ENCODE measurements around the gene PHYKPL.
"Not testable (repeated sequence)": the region's sequence is repeated elsewhere in the genome, so short reads cannot be mapped to it uniquely, and the experiment has no call there.

Gene PHYKPL

GRCh38 chr5:178264044-178264443 lies 31.4 kb upstream of the PHYKPL start:
- no peak for DNase-seq (ENCODE audit: low read depth)

GRCh38 chr5:178261666-178262600 lies 29.3 kb upstream of the PHYKPL start:
- DNase-seq (ENCODE audit: low read depth) = no peak

- no peak for DNase-seq (ENCODE audit: low read depth)
Measured at GRCh38 chr5:178259623-178260536, 27.3 kb upstream of the PHYKPL start.

- no peak for DNase-seq (ENCODE audit: low read depth)
Measured at GRCh38 chr5:178257650-178258049, 25.0 kb upstream of the PHYKPL start.

GRCh38 chr5:178256746-178257145 lies 24.1 kb upstream of the PHYKPL start:
- DNase-seq (ENCODE audit: low read depth) = no peak

GRCh38 chr5:178253632-178254031 lies 21.0 kb upstream of the PHYKPL start:
- not testable (repeated sequence) for DNase-seq (ENCODE audit: low read depth)

- DNase-seq (ENCODE audit: low read depth) = no peak
Measured at GRCh38 chr5:178252258-178252657, 19.7 kb upstream of the PHYKPL start.

- no peak for DNase-seq (ENCODE audit: low read depth)
Measured at GRCh38 chr5:178250263-178250662, 17.7 kb upstream of the PHYKPL start.

- no peak for DNase-seq (ENCODE audit: low read depth)
Measured at GRCh38 chr5:178249191-178249989, 16.8 kb upstream of the PHYKPL start.

GRCh38 chr5:178248750-178249149 lies 16.1 kb upstream of the PHYKPL start:
- no peak for DNase-seq (ENCODE audit: low read depth)

- DNase-seq (ENCODE audit: low read depth) = no peak
Measured at GRCh38 chr5:178247481-178248456, 15.2 kb upstream of the PHYKPL start.

- no peak for DNase-seq (ENCODE audit: low read depth)
Measured at GRCh38 chr5:178246624-178247279, 14.2 kb upstream of the PHYKPL start.

- DNase-seq (ENCODE audit: low read depth) = no peak
Measured at GRCh38 chr5:178245389-178245788, 12.8 kb upstream of the PHYKPL start.

GRCh38 chr5:178244576-178244975 lies 12.0 kb upstream of the PHYKPL start:
- DNase-seq (ENCODE audit: low read depth) = no peak

GRCh38 chr5:178242416-178242815 lies 9.8 kb upstream of the PHYKPL start:
- no peak for DNase-seq (ENCODE audit: low read depth)

- DNase-seq (ENCODE audit: low read depth) = no peak
Measured at GRCh38 chr5:178241688-178242231, 9.2 kb upstream of the PHYKPL start.

GRCh38 chr5:178241231-178241663 lies 8.6 kb upstream of the PHYKPL start:
- no peak for DNase-seq (ENCODE audit: low read depth)

- DNase-seq (ENCODE audit: low read depth) = no peak
Measured at GRCh38 chr5:178240766-178241165, 8.2 kb upstream of the PHYKPL start.

- DNase-seq (ENCODE audit: low read depth) = no peak
Measured at GRCh38 chr5:178240341-178240741, 7.7 kb upstream of the PHYKPL start.
